Inferior parietal cortex (tissue), 1 donor: ENCODE measurements around the gene APPBP2.
"Not testable (repeated sequence)": the region's sequence is repeated elsewhere in the genome, so short reads cannot be mapped to it uniquely, and the experiment has no call there.

Experiments
- DNase-seq: peaks from one replicate; pipeline ENCODE4 v3.0.0-alpha.2; 2016; ENCODE audit errors: extremely low spot score

Gene APPBP2

GRCh38 chr17:60525685-60526514 lies at the start of gene APPBP2:
Gene APPBP2 (minus strand): TSS chr17:60526242. CDS start chr17:60525931, 311 bp downstream.
- DNase-seq, result peak; percentile 90

GRCh38 chr17:60573236-60574051 lies 47.4 kb upstream of the APPBP2 start:
- DNase-seq, result no peak

GRCh38 chr17:60565233-60565632 lies 39.2 kb upstream of the APPBP2 start:
- no peak for DNase-seq

- no peak for DNase-seq
Measured at GRCh38 chr17:60563743-60564142, 37.7 kb upstream of the APPBP2 start.

- no peak for DNase-seq
Measured at GRCh38 chr17:60562421-60562820, 36.4 kb upstream of the APPBP2 start.

DNA sequence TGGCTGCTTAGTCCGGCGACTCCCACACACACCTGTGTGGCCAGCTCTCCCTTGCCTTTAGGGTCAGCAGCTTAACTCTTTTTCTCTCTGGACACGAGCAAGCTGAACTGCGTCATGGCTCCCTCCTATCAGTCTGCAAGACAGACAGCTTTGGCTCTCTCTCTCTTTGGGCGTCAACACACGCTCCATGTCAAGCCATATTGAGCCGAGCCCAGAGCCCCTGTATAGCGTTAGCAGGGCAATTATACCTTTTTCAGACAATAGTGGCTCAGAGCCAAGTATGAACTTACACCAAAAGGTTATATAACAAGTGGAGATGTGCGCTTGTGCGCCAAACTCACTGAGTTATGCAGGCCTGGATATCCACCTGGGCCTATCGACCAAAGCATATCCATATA lies 34.8 kb upstream of the APPBP2 start:
- DNase-seq, result no peak

DNA sequence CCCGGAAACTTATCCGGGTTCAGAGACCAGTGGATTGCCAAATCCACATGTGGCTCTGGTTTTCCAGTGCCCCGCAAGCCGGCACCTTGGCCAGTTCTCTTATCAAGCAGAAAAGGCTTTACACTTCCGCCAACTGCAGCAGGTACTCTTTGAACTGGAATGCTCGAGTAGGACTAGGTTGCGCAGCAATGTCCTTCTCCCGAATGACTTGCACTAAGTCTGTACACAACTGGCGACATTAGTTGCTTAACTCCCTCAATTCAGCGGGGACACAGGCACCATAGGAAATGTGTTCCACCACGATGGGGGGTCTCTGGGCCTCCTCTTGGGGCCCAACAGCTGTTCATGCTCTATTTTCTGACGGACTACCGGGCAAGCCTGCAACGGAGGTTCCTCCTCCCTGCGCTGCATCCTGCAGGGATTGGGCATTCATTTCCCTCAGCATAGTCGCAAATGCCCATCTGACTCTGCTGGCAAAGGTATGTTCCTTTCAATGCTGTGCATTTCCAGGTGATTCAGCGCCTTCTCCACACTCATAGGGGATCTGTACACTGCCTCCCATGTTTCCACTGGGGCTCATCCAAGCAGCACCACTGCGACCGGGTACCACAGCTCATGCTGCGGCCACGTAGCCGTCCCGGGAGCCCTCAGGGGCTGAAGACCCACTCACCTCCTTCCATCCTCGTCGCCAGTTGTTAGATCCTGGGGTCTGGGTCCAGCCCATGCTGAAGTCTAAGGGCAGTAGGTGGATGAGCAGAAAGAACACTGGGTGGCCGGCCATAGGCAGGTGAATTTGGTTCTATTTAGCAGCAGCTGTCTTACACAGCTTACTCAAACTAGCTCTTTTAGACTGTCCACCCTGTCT lies 34.2 kb upstream of the APPBP2 start:
- DNase-seq, result no peak

DNA sequence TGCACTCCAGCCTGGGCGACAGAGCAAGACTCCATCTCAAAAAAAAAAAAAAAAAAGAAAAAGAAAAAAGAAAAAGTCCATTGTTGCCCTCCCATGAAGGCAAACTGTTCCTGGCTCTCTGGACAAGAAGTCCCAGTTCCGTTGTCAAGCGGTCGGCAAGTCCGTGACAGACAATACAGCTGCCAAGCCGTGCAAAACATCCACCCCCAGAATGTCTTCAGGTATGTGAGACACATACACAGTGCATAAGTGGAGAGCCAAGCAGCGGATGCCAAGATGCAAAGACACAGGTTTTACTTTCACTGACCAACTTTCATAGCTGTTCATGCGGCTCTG lies 33.6 kb upstream of the APPBP2 start:
- DNase-seq, result no peak

DNA sequence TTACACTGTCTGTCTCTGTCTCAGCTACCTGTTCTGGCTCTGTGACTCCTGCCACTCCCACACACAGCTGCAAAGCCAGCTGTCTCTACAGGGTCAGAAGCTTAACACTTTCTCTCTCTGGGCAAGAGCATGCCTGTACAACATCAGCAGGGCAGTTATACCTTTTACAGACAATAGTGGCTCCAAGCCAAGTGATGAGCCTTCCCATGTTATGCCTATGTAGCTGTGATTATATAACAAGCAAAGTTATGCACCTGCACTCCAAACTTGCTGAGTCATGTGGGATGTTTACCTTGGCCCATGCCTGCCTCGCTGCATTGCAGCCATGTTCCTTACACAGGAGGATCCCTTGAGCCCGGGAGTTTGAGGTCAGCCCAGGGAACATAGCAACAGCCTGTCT lies 31.8 kb upstream of the APPBP2 start:
- no peak for DNase-seq

DNA sequence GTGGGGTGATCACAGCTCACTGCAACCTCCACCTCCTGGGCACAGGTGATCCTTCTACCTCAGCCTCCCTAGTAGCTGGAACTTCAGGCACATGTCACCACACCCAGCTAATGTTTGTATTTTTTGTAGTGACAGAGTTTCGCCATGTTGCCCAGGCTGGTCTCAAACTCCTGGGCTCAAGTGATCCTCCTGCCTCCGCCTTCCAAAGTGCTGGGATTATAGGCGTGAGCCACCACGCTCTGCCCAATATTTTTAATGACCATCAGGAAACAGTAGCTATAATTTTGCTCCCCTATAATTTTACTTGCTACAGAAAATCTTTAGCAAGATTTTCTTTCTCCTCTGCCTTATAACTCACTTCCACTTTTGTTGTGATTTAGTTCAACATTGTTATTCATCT lies 29.7 kb upstream of the APPBP2 start:
- DNase-seq, result no peak

- DNase-seq, result no peak
Measured at GRCh38 chr17:60554377-60554788, 28.3 kb upstream of the APPBP2 start.

- DNase-seq, result not testable (repeated sequence)
Measured at GRCh38 chr17:60552255-60552654, 26.2 kb upstream of the APPBP2 start.

- no peak for DNase-seq
Measured at GRCh38 chr17:60548990-60549389, 22.9 kb upstream of the APPBP2 start.

GRCh38 chr17:60545465-60546191 lies 19.6 kb upstream of the APPBP2 start:
- DNase-seq, result no peak

DNA sequence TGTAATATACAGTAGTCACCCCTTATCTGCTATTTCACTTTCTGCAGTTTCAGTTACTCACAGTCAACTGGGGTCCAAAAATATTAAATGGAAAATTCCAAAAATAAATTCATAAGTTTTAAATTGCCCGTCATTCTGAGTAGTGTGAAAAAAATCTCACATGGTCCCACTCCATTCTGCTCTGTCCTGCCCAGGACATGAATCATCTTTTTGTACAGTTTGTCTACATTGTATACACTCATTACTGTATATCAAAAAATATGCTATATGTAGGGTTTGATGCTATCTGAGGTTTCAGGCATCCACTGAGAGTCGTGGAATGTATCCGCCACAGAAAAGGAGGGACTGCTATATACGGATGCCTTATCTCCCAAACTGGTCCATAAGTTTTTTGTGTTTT lies 16.0 kb upstream of the APPBP2 start:
- DNase-seq, result no peak

DNA sequence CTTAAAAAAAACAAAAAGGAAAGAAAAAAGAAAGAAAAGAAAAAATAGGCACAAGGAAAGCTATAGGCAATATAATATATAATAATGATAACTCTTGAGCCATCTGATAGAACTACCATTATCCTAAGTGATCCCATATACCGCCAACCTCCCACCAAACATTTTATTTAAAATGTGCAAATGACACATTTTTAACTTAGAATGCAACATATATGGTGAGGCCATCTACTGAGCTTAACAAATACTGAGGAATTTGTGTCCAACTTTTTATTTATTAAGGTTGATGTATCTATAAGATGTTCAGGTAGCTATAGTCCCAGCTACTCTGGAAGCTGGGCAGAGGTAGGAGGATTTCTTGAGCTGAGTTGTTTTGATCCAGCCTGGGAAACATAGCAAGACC lies 14.4 kb upstream of the APPBP2 start:
- no peak for DNase-seq

GRCh38 chr17:60539807-60540206 lies 13.8 kb upstream of the APPBP2 start:
- no peak for DNase-seq

DNA sequence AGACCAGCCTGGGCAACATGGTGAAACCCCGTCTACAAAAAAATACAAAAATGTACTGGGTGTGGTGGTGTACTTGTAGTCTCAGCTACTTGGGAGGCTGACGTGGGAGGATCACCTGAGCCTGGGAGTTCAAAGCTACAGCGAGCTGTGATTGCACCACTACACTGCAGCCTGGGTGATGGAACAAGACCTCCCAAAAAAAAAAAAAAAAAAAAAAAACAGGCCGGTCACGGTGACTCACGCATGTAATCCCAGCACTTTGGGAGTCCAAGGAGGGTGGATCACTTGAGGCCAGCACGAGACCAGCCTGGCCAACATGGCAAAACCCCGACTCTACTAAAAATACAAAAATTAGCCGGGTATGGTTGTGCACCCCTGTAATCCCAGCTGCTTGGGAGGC lies 12.7 kb upstream of the APPBP2 start:
- no peak for DNase-seq

- no peak for DNase-seq
Measured at GRCh38 chr17:60535382-60536279, 9.6 kb upstream of the APPBP2 start.

DNA sequence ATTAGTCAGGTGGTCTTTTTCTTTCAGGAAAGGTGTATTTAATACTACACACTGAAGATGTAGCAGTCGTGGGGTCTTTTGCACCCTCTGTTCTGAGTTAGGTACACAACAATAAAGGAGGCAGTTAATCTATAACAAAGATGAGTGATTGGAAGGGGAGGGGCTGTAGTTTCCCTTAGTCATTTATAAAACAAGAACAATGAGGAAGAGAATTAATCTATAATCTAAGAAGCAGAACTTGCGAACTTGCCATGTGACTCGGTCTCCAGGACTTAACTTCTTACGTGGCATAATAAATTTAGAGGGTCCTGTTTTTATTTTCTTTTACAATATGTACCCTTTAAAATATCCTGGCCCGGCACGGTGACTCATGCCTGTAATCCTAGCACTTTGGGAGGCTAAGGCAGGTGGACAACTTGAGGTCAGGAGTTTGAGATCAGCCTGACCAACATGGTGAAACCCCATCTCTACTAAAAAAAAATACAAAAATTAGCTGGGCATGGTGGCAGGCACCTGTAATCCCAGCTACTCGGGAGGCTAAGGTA lies 8.6 kb upstream of the APPBP2 start:
- no peak for DNase-seq
